ENCODE data around the gene GLOD4.
A peak's percentile ranks its signal among the peaks of the same experiment; 100 is the strongest.
"Not testable (repeated sequence)": the region's sequence is repeated elsewhere in the genome, so short reads cannot be mapped to it uniquely, and the experiment has no call there.

GLOD4 gene

DNA sequence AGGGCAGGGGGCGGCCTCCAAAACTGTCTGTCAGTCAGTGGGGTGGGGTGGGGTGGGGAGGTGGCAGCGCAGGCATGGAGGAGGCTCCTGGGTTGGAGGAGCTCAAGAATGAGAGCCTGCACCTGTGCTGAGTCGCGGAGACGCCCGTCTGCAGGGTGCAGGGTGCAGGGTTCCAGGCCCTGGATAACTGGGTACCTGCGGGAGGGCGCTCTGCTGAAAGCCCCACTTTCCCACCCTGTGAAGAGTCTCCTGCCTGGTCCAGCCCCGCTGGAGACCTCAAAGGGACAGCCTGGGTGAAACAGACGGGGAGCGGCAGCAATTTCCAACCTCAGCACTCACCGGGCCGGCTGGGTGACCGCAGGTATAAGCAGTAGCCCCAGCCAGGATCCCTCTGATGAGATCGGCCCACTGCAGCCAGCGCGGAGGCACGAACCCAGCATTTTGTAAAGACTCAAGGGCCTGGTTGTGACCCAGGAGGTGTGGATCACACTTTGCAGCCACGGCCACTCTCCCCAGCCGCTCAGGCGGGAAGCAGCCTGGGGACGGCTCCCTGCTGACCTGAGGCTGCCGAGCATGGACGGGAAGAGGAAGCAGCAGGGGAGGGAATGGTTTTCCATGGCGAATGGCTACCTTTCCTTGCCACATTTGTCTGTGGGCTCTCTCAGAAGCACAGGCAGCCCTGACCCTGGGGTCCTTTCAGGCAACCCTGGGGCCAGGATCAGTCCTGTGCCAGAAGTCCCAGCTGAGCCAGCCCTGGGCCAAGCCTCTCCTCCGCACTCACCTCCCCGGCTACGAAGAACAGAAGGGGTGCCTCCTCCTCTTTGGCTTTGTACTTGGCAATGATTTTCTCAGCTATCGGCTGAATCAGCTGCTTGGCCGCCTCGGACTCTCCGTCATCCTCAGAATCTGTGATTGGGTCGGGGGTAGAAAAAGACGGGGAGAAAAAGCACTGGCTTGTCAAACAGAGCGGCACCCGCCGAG lies 21.1 kb upstream of the GLOD4 start:
- DNase-seq (ENCODE audit: low read depth): no peak

DNA sequence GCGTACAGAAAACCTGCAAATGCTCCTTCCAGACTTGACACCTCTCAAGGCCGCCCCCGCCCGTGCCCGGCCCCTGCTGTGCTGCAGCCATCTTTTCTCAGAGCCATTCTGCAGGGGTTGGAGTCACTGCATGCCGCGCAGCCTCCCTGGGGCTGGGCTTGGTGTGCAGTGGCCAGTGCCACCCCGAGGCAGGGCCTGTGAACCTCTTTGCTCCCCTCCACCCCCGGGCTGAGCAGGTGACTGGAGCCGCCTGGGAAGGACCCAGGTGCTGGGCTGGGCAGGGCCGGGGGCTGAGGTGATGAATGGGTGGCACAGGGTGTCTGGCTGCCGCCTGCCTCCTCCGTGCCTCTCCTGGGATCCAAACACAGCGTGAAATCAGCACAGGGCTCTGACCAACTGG lies 20.4 kb upstream of the GLOD4 start:
- no peak for DNase-seq (ENCODE audit: low read depth)

DNA sequence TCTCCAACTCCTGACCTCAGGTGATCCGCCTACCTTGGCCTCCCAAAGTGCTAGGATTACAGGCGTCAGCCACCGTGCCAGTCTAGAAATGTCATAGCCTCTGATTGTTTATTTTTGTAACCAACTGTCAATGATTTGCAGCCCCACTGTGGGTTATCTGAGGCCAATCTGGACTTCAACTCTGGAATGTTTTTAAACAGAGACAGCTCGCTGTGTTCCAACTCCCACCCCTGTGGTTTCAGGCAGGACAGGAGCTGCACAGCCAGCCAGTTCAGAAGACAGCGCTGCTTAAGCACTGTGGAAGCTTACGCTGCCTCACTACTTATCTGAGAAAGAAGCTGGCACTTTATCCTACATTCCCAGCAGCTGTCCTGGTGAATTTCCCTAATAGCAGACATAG lies 19.6 kb upstream of the GLOD4 start:
- DNase-seq (ENCODE audit: low read depth): no peak

DNA sequence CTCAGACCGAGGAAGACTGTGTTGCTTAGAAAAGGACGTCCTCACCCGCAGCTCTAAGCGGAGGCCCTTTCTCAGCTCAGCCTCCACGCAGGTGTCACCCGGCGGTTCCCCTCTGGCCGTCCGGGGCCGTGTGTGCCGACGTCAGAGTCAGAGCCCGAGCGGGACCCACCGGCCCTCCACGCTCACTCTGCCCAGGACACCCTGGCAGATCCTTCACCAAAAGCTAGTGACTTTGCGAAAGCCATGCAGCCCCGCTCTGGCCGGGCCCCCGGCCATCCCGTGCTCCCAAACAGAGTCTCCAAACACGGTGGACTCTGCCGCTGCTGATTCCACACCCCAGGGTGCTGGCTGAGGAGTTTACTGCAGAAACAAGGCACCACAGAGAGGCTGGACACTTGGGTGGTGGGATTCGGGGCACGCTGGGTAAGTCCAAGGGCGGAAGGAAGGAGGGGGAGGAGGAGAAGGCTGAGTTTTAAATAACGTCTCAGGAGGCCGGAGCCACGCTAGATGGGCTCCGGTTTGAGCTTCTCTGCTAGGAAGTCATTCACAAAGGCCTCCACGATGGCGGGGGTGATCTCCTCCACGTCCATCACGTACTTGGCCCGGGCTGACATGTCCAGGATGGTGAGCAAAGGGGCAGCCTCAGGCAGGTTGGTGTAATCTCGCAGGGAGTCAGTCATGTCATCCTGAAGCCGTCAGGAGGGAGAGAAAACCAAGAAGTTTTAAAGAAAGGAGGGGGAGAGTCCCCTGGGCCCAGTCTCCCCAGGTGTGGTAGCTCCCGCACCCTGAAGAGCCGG lies 18.6 kb upstream of the GLOD4 start:
- no peak for DNase-seq (ENCODE audit: low read depth)

DNA sequence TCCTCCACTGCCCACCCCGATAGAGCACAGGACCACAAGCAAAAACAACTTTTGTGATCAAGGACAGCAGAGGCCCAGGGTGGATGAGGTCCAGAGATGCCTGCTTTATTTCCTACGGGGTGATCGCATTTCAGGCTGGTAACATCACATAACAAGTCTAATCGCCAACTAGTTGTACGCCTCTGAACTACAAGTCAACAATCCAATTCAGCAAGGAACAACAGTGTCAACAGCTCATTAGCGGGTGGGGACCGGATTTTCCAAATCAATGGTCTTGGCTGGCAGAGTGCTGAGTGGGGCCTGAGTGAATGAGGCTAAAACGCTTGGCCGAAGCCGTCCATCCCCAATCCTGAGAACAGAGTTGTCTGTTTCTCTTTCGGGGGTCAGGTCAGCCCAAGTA lies 17.2 kb upstream of the GLOD4 start:
- DNase-seq (ENCODE audit: low read depth): no peak

DNA sequence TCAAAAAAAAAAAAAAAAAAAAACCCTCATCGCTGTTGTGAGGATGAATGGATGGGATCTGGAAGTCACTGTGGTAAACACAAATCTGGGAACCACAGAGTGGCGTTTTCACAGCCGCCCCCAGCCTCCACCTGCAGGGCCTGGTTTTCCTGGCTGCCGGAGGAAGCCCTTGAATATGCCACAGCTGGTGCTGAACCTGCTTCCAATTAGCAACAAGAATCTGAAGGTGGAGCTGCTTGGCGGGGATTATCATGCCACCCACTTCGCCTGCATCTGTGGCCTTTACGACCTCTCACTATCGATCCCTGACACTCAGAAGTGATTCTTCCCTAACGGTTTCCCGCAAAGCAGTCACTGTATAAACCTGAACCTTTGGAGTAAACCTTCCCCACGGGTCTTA lies 16.2 kb upstream of the GLOD4 start:
- no peak for DNase-seq (ENCODE audit: low read depth)

DNA sequence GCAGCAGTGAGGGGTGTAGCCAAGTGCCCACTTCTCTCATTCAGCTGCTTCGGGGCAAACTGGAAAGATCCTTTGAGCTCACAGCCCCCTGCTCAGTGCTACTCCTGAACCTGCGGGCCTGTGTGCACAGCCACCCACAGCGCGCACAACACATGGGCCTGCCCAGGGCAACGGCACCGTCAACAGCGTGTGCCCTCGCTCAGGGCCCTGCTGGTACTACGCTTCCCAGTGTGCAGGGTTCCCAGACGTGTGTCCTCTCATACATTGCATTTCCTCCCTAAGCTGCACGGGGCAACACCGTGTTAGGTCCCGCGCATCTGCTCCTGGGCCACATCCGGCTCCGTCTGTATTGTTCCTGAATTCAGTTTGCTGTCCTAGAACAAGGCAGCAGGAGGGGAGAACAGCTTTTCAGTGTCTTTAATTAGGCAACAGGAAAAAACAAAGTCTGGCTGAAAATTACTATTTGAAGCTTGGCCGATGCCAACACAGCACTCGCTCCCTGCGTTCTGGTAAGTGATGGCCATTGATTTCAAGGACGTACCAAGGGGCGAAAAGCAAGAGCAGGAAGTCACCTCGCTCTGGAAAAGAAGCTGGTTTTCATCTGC lies 15.3 kb upstream of the GLOD4 start:
- DNase-seq (ENCODE audit: low read depth): no peak

DNA sequence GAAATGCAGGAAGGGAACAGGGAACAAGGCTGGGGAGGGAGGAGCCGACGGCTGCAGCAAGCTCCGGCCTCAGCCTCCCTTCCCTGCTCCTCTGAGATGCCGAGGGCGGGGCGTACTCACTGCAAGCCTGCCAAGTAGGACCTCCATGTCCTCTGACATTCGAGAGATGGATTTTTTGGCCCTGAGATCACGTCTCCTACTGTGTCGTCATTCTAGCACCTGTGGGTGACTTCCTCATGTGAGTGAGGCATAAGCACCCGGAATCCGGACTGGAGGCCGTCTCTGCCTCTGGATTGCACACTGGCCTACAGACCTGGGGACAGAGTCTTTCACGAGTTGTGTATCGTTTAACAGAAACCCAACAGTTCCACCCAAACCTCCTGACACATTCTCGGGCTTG lies 14.5 kb upstream of the GLOD4 start:
- DNase-seq (ENCODE audit: low read depth): no peak

DNA sequence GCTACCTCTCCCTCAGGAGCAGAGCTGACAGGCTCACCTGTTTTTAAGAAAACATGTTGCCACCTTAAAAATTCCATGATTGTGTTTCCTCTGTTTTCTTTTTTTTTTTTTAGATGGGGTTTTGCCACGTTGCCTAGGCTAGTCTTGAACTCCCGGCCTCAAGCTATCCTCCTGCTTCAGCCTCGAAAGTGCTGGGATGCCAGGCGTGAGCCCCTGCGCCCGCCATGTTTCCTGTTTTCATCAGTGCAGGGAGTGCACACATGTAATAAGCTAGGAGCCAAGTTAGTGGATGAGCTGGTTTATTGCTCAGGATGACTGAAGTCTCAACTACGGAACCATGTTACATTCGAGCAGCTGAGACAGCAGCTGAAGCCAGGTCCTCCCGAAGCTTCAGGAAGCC lies 13.6 kb upstream of the GLOD4 start:
- no peak for DNase-seq (ENCODE audit: low read depth)

DNA sequence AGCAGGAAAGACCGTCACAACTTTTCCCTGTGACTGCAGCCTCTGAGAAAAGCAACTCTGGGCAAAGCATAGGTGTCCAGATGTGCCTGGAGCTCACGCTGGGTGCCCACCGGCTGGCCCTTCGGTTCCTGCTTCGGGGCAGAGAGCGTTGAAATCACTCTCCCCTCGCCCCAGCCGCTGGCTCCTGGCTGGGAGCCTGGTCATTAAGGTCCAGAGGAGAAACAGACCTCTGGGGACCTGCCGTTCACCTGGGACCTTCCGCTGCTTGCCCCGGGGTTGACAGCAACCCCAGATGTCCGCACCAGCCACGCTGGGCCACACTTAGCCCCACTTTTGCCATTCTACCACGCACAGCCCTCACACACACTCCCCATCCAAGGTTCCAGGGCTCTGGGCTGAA lies 13.2 kb upstream of the GLOD4 start:
- no peak for DNase-seq (ENCODE audit: low read depth)

DNA sequence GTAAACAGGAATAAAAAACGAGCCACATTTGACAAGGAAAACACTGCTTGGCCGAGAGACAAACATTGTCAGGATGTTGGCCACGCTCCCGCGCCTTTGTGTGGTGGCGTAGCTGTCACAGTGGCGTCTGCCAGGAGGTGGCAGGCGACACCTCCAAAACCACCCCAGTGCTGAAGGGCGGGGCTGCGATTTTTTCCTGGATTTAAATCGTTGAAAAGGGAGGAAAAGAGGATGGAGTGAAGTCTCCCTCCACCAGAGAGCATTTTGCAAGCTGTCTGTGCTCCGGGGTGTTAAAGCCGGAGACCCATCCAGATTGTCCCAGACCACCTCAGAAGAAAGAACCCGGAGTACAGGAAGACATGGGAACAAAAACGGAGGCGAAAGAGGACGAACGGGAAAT lies 12.8 kb upstream of the GLOD4 start:
- DNase-seq (ENCODE audit: low read depth): peak; percentile 5

DNA sequence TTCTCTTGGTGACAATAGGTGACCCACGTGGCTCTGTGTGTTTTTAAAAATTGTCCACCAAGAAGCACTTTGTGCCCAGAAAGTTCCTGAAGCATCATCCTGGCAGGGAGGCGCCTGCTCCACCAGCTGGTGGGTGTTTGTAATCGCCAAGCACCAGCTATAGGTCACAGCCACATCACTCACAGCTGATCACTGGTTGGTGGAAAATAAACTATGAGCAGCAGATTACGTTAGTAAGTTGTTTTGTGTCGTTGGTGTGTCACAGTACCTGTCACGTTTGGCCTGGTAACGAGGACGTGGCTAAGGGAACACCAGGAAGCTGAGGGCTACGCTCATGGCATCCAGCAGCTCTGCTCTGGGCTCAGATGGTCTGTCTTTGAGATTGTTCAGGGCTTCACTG lies 10.2 kb upstream of the GLOD4 start:
- DNase-seq (ENCODE audit: low read depth): no peak

DNA sequence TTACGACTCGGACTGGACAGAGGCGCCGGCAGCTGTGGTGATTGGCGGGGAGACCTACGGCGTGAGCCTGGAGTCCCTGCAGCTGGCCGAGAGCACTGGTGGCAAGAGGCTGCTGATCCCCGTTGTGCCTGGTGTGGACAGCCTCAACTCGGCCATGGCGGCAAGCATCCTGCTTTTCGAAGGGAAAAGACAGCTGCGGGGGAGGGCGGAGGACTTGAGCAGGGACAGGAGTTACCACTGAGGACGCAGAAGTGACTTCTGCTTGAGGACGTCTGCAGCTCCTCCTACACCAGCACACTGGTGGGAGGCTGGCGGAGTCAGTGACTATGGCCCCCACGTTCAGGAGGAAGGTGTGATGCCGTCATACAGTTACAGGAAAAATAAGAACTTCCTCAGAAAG lies 9.7 kb upstream of the GLOD4 start:
- no peak for DNase-seq (ENCODE audit: low read depth)

DNA sequence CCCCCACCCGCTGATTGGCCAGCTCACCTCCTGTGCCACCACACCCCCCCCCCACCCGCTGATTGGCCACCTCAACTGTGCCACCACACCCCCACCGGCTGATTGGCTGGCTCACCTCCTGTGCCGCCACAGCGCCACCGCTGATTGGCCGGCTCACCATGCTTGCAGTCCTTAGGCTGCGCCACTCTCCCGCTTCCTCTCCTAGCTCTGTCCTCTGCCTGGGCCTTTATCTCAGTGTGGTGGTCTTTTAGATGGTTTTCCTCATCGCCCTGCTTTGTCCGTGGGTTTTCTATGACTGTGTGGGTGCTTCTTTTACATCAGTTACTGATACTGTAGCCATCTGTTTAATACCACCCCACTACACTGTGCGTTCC lies 8.8 kb upstream of the GLOD4 start:
- not testable (repeated sequence) for DNase-seq (ENCODE audit: low read depth)

DNA sequence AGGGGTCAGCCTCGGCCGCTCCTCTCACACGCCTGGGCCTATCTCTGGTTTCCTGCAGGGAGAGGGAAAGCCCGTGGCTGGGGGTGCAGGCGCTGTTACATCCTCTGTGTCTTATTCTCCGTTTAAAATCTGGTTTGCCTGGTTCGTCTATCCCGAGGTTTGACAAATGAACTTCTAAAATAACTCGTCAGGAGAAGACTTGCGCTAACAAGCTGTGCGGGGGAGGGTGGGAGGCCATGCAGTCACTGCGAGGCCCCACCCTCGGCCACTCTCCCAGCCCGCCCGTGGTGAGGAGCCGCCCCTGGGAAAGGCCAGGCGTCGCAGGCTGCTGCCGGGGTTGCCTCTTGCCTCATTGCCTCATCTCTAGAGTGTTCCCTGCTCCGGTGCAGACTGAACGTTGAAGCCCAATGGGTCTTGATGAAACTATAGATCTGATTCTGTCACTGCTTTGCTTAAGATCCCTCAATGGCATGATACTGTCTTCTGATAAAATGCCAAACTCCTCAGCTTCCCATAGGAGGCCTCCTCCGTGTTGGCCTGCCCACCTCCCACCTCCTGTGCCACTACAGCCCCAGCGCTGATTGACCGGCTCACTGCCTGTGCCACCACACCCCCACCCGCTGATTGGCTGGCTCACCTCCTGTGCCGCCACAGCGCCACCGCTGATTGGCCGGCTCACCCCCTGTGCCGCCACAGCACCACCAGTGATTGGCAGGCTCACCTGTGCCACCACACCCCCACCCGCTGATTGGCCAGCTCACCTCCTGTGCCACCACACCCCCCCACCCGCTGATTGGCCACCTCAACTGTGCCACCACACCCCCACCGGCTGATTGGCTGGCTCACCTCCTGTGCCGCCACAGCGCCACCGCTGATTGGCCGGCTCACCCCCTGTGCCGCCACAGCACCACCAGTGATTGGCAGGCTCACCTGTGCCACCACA lies 8.1 kb upstream of the GLOD4 start:
- DNase-seq (ENCODE audit: low read depth): not testable (repeated sequence)

DNA sequence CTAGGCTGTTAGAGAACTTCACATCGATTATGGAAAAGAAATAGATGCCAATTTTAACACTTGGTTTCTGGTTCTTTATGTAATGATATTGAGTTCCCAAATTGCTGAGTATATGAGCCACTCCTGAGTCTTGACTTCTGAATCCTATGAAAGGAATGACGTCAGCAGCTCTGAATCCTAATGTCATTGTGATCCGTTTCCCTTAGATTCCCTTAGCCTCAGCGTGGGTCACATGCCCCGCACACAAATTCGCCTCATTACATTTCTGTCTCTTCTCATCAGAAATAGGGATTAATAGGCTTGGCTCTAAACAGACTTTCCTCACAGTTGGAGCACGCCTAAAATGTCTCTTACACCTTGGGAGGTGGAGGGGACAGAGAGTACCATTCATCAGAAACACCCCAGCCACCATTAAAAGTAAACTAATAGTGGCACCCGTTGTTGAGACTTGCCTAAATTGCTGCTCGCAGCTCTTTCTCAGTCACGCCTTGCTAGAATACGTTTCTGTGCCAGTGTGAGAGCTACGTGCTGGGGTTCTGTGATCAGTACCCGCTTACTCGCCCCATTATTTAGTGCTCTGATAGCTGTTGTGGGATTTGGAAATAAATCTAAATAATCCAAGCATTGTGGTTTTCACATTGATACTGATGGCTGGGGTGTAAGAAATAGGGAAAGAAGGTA lies 7.2 kb upstream of the GLOD4 start:
- no peak for DNase-seq (ENCODE audit: low read depth)

DNA sequence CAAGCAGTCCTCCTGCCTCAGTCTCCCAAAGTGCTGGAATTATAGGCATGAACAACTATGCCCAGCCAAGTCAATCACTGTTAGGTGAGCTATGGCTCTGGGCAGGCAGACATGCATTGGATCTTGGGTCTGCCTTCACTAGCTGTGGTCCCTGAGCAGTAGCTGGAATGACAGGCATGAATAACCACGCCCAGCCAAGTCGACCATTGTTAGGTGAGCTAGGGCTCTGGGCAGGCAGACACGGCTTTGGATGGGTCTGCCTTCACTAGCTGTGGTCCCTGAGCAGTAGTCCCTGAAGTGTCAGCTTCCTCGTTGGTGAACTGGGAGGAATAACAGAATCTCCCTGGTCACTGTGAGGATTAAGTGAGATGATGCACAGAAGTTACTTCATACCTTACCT lies 6.5 kb upstream of the GLOD4 start:
- DNase-seq (ENCODE audit: low read depth): no peak

DNA sequence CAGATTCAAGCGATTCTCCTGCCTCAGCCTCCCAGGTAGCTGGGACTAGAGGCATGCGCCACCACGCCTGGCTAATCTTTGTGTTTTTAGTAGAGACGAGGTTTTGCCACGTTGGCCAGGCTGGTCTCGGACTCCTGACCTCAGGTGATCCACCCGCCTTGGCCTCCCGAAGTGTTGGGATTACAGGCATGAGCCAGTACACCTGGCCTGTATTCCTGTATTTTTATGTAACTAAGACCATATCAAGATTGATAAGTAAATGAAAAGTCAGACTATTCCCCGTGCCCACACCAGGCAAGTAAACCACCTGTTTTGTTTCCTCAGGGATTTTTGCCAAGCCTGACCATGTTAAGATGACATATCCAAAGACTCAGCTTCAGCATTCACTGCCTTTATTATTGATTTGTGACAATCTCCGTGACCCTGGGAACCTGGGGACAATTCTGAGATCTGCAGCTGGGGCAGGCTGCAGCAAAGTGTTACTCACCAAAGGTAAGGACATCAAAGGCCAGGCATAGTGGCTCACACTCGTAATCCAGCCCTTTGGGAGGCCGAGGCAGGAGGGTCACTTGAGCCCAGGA lies 5.7 kb upstream of the GLOD4 start:
- no peak for DNase-seq (ENCODE audit: low read depth)

DNA sequence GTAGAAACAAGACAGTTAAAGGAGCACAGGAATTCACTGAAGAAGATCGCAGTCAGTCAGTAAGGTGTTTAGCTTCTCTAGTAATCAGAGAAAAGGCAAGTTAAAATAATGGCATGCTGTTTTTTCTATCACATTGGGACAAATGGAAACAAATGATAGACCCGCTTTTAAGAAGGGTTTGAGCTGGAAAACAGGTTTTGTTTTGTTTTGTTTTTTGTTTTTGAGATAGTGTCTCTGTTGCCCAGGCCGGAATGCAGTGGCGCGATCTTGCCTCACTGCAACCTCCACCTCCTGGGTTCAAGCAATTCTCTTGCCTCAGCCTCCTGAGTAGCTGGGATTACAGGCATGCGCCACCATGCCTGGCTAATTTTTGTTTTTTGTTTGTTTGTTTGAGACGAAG lies 3.8 kb upstream of the GLOD4 start:
- not testable (repeated sequence) for DNase-seq (ENCODE audit: low read depth)

DNA sequence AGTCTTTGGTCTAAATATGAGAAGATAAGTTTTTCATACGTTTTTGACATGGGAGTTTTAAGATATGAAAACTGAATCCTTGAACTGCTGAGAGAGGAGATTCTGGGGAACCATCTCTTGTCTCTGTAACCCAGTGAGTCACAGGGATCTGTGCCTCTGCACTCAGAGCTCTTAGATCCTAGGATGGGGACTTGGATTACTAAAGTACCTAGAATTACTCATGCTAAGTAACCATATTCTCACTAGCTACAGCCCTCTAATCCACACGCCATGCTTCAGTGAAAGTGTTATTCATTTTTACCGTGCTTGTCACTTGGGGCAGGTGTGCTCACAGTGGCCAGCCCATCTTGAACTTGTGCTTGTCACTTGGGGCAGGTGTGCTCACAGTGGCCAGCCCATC lies 2.1 kb upstream of the GLOD4 start:
- no peak for DNase-seq (ENCODE audit: low read depth)

DNA sequence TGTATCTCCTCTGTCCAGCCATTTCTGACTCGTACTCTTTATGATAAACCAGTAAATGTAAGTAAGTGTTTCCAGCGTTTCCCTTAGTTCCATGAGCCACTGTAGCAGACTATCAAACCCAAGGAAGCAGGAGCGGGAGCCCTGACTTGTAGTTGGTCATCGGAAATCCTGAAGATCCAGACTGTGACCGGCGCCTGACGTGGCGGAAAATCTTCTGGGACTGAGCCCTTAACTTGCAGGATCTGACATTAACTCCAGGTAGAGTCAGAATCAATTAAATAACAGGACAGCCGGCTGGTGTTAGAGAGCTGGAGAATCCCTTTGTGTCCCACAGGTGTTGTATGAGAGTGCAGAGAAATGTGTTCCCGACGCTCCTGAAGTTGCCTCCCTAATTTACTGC lies 4.0 kb downstream of the GLOD4 start:
- DNase-seq (ENCODE audit: low read depth): no peak

All from stimulated activated CD8-positive, alpha-beta memory T cell treated with anti-CD3 and anti-CD28 coated beads, Interleukin-12 subunit alpha, Interleukin-12 subunit beta, amount 100 ng/mL, for 1 hour (primary cell).